Measurements from ENCODE around the gene NELFA.

Gene NELFA

DNA sequence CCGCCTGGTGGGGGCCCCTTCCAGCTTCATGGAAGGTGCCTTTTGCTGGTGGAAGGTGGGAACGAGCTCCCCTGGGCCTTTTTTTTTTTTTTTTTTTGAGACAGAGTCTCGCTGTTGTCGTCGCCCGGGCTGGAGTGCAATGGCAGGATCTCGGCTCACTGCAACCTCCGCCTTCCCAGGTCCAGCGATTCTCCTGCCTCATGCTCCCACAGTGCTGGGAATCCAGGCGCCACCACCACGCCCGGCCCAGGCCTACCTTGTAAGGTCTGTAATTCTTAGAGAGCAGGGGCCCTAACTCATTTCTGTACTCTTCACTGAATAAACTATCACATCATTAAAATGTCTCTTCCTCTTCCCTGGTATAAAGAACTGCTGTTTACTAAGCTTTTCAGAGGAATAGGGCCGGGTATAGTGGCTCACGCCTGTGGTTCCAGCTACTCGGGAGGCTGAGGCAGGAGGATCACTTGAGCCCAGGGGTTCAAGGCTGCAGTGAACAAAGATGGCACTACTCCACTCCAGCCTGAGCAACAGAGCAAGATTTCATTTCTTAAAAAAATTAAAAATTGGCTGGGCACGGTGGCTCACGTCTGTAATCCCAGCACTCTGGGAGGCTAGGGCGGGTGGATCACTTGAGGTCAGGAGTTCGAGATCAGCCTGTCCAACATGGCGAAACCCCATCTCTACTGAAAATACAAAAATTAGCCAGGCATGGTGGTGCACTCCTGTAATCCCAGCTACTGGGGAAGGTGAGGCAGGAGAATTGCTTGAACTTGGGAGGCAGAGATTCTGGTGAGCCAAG is 14.9 kb downstream of the NELFA start:
- peak; percentile 28 for DNase-seq

DNA sequence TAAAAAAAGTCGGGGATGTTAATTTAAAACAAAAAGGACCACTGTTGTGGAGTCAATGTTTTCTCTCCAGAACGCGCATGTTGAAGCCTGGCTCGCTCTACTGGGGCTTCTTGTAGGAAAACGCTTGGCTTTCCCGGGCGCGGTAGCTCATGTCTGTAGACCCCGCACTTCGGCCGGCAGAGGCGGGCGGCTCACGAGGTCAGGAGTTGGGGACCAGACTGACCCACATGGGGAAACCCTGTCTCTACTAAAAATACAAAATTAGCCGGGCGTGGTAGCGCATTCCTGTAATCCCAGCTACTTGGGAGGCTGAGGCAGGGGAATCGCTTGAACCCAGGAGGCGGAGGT is 15.6 kb downstream of the NELFA start:
- DNase-seq = peak; percentile 20

DNA sequence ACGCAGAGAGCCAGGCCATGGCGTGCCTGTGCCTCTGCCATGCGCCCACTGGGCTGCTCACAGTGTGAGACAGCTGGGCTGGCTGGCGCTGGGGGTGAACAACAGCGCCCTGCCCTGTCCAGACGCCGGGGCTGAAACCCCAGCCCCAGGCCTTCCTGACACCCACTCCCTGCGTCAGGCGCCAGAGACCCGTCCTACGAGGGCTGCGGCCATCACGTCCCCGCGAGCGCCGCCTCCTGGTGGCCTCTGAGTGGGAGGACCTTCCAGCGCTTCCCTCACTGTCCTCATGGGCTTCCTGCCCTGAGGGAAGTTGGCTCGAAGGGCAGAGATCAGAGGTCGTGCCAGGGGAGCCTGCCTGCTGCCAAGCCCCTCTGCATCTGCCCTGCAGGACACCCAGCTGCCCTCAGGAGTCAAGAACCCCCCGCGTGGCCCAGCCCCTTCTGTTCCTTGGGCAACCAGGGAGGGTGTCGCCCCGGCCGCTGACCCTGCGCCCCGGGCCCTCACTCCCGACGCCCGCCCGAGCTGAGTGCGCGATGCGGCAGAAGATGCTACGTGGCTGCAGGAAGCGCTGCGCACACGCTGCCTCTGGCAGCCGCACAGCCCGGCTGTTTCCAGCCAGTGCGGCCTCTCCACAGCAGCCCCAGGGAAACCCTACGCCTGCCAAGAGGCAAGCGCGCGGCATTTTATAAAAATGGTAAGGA is 16.2 kb downstream of the NELFA start:
- peak; percentile 35 for DNase-seq

DNA sequence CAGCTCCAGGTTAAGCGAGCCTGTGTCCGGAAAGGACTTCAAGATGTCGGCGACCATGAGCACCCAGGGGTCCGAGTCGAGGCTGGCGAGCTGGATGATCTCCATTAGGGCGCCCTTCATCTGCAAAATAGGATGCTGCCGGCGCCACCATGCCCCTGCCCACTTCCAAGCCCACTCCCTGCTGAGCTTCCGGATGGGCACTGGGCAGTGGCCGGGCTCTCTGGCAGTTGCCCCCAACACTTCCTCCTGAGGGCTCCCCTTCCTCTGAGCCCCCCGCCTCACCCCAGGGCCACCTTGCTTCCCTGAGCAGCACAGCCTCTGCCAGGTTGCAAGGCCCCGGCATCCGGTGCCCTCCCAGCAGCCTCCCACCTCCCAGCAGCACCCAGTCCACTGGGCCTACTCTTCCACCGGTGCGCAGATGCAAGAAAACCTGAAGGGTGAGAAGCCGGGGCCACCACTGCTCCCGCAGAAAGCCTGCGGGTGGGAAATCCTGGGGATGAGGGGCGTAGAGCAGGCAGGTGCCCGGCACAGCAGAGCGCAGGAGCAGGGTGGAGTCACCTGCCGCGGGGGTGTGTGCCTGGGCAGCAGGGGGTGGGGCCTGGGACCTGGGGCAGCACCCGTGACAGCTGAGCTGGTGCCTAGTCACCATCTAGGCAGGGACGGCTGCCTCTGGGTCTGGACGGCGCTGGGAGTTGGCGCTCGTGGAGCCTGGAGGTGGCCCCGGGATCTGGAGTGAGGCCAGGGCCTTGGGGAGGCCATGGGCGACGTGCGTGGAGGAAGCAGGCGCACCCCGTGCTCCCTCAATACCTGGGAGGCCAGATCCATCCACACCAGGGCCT is 17.0 kb downstream of the NELFA start:
- no peak for DNase-seq

DNA sequence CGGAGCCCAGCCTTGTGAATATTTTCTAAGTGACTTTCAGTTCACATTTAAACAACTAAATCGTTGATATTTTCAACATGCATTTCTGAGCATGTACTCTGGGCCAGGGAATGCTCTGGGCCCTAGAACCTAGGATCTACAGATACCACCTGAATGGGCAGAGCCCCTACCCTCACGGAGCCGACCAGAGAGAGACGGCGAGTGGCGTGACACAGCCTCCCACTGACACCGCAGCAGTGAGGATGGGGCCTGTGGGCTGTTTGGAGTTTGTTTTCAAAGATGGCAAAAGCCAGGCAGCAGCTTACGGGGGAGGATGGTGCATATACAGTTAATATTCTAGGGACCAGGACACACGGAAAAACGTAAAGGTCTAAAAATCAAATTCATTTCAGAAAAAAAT is 17.7 kb downstream of the NELFA start:
- peak; percentile 40 for DNase-seq

DNA sequence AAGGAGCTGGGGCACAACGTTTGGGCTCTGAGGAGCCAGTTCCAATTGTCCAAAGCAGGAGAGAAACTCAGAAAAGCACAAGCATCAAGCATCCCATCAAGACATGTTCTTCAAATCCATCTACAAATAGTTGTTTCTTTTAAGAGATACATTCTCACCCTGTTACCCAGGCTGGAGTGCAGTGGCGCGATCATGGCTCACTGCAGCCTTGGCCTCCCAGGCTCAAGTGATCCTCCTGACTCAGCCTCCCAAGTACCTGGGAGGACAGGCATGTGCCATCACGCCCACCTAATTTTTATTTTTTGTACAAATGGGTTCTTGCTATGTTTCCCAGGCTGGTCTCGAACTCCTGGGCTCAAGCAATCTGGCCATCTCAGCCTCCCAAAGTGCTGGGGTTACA is 18.1 kb downstream of the NELFA start:
- DNase-seq = peak; percentile 25

DNA sequence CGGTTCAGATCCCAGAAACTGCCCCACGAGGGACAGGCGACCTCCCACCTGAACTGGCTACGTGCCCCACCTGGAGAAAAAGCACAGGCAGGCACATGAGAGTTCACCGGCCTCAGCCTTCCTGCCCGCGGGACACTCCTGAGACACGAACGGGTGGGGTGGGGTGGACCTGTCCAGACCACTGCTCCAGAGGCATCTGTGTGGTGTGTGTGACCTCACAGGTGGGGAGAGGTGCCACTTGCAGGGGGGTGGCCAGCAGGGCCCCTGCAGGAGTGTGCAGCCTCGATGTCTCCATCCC is 18.5 kb downstream of the NELFA start:
- DNase-seq = peak; percentile 45

DNA sequence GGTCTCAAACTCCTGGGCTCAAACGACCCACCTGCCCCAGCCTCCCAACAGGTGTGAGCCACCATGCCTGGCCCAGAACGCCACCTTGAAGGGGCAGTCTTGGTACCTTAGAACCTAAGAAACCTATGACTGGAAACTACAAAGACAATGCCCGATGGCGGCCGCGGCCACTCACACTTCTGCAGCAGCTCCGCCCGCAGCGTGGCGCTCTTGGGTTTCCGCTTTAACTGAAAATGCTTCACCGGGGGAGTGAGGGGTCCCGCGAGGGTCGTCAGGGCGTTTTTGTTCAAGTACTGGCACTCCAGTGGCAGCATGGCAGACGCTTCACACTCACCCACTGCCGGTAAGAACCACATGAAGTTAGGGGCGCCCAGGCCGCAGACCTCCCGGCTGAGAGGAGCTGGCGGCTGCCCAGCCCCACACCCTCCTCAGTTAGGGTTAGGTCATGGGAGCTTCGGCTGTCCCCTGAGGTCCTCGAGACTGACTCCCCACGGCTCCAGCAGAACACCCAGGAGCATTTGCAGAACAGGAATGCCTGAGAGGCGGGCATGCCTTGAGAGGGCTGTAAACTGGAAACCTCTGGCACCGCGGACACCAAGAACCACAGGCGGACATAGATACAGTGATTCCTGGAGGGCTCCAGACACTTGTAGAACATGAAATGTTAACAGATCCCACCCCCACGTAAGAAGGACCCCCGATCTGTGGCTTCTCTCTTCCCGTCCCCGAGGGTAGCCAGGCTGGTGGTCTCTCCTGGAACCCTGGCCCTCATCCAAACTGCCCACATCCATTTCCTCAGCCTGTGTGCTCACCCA is 19.0 kb downstream of the NELFA start:
- peak; percentile 44 for DNase-seq

DNA sequence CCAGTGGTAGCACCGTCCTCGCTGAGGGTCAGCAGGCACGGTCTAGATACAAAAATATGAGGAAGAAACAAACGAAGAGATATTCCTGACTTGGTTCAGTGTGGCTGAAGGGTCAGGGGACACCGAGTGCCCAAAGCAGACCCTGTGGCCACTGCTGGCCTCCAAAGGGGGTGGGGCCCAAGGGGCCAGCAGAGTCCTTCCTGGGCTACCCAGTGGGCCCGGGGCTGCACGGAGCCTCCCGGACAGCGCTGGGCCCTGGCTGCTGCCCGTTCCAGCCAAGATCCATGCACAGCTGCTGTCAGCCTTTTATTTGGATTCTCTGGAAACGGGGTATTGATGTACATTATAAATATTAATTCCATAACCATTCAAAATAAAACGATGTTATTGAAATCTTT is 20.4 kb downstream of the NELFA start:
- DNase-seq = peak; percentile 45

DNA sequence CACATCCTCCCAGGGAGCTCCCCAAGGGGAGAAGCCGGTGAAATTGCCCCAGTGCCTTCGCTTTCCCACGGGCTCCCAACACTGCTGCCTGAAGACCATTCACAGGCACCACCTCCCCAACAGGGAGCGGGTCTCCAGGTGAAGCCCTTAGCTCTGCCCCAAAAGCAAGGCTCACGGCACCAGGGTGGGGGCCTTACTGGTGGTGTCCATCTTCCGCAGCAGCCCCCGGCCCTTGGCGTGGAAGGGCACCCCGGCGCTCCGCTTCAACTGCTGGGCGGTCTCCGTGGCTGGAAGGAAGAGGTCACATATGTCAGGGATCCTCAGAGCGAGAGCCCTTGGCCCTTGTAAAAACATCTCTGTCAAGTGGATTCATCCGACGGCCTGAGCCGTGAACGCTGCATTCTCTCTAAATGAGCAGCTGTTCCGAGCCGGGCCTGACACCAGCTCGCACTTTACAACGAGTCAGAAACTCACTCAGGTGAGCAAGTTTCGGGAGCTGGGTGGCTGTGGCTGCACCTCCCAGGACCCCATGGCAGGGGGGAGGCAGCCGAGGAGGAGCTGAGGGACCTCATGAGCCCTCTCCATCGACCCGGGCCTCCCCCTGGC is 20.9 kb downstream of the NELFA start:
- DNase-seq = peak; percentile 47

DNA sequence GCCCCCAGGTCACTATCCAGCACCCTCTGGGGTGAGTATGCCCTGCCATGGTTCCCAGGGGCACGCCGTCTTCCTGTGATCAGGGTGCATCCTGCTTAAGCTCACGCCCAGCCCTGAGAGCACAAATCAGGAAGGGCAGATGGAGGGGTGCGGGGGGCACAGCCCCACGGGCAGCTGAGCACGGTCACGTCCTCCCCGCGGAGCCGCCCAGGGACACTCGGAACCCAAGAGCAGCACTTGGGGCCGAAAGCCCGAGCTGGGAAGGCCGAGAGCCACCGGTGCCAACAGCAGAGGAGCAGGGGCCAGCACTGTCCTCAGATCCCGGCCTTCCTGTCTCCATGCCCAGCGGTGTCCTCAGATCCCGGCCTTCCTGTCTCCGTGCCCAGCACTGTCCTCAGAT is 21.5 kb downstream of the NELFA start:
- peak; percentile 48 for DNase-seq

DNA sequence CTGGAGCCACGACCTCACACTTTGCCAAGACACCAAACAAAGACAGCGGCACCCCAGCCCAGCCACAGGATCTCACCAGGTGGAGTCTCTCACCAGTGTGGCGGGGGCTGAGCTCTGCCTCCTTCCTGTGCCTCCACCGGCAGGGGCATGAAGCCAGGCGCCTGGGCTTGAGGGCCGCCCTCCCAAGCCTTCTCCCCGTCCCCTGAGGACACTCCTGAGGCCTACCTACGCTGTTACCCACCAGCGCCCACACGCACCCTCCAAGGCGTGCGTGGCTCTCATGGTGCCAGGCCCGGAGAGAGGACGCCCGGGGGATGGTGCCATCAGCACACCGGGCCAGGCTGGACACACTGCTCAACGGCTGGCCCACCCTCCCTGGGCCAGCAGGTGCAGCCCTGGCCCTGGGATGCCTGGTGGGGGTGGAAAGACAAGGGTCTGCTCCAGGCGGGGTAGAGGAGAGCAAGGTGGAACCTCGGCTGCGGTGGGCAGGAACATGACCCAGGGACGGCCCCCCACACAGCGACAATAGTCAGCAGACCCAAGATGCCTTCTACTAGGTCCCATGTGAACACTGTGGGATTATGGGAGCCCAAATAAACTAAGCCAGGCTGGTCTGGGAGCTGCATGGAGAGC is 22.1 kb downstream of the NELFA start:
- peak; percentile 46 for DNase-seq

DNA sequence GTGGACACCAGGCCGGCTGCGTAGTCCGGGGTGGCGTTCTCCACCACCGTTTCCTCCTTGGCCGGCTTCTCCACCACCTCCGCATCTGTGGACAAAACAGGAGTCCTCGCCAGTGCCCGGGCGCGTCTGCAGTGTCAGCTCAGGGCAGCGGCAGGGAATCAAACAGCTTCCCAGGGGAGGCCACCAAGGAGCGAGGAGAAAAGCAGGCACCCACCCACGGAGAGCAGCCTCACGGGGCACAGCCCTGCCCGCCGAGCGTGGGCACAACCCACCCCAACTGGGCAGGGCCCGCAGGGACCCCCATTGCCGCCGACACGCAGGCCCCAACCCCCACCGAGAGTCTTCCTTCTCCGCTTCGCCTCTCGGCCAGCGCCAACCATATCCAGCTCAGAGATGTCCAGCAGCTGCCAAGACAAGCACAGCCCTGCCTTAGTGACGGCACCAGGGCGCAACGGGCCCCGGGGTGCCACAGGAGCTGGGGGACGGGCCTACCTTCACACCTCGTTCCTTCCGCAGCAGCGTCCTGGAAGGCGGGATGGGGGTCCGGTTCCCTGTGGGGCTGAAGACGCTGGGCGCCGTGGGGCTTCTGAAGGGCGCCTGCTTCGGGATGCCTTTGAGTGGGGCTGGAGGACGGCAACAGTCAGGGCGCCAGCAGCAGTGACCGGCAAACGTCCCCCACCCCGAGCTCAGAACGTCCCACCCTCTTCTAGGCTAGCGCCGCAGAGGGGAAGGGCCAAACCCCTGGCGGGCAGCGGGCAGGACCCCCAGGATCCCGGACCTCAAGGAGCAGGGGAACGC is 22.8 kb downstream of the NELFA start:
- DNase-seq = peak; percentile 51

DNA sequence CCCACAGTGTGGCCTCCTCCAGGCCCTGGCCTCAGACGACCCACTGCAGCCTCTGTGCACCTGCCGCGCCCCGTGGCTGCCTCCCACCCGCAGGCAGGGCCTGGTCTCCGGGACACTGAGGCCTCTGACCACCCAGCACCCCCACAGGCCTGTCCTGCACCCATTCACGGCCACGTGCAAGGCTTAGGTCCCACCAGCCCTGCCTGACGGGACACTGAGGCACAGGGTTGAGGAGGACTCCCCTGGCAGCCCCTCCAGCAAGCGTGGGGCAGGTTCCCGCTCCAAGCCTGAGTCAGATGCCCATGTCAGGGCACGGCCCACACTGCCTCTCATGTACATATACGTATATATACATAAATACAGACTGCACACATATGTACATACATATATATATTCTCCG is 23.5 kb downstream of the NELFA start:
- no peak for DNase-seq

DNA sequence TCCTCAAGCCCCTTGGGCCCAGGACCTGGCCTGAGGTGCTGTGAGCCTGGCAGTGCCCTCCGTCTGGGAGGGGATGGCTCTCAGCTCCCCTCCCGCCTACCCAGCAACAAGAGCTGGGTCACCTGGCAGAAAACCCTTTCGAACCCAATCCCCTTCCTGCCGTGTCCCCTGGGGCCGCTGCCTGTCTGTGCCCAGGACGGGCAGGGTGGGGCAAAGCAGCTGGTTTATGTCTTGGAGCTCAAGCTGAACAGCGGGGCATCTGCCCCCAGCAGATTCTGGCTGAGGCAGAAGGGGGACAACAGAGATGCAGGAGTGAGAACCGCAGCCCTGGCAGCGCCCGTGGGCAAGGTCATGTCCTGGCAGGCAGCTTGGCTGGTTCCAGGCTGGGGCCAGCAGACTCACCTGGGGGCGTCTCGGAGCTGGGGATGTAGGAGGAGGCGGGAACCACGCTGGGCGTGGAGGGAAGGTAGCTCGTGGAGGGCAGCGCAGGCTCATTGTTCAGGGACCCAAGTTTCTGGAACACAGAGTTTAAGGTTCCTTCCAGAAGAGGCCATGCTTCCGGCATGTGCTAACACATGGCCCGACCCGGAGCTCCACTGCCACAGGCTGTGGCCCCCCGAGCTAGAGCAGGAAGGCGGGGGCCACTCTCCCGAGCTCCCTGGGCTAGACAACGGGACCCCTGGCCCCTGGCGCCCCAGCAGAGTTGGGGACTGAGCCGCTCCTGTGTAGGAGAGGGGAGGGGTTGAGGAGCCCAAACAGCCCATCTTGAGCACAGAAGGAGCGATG is 24.2 kb downstream of the NELFA start:
- peak; percentile 56 for DNase-seq

DNA sequence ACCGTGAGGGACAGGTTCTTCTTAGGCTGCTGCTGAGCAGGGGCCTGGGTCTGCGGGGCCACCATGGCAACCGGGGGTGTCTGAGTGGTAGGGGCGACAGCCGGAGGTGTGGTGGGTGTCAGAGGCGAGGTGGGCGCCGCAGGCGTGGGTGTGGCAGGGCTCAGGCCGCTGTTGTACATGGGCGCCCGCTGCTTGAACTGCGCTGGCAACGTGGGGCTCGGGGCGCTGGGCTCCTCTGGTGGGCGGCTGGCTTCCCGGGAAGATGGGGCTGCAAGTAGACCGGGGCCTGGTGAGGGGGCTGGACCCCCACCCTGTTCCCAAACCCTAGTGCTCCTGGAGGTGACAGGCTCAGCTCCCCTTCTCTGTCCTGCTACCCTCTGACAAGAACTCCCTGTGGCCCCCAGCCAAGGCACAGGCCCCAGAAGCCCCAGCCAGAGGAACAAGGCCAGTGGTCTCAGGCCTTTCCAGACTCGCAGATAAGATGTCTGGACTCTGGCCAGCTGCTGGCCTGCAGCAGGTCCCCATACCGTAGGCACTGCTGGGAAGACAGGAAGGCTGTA is 24.8 kb downstream of the NELFA start:
- DNase-seq = peak; percentile 53

DNA sequence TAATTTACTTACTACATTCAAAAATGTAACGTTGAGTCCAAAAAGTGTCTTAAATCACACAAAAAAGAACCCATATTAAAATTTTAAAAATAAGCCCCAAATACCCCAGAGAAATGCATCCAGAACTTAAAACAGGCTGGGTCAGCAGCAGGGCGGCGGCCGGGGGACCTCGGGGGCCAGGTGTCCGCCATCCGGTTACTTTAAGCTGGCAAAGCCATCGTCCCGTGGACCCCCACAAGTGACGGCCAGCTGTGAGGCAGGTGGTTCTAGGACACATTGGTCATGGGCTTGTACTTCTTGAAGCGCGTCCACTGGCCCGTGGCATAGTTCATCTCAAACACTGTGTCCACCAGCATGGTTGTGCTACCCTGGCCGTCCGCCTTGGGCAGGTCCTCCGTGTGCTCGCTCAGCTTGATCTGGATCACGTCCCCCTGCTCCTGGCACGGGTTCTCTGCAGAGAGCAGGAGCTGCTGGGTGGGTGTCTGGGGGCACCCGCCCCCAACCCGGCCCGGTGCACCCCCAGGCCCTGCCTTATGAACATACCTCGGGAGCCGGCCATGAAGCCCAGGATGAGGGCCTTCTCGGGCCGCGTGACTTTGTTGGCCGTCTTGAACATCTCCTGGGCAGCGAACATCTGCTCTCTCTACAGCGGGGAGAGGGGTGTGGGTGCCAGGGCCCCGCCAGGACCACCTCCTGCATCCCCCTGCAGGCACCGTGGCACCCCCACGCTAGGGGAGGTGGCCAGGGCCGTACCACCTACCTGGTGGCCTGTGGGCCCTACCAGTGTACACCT is 25.5 kb downstream of the NELFA start:
- peak; percentile 56 for DNase-seq

DNA sequence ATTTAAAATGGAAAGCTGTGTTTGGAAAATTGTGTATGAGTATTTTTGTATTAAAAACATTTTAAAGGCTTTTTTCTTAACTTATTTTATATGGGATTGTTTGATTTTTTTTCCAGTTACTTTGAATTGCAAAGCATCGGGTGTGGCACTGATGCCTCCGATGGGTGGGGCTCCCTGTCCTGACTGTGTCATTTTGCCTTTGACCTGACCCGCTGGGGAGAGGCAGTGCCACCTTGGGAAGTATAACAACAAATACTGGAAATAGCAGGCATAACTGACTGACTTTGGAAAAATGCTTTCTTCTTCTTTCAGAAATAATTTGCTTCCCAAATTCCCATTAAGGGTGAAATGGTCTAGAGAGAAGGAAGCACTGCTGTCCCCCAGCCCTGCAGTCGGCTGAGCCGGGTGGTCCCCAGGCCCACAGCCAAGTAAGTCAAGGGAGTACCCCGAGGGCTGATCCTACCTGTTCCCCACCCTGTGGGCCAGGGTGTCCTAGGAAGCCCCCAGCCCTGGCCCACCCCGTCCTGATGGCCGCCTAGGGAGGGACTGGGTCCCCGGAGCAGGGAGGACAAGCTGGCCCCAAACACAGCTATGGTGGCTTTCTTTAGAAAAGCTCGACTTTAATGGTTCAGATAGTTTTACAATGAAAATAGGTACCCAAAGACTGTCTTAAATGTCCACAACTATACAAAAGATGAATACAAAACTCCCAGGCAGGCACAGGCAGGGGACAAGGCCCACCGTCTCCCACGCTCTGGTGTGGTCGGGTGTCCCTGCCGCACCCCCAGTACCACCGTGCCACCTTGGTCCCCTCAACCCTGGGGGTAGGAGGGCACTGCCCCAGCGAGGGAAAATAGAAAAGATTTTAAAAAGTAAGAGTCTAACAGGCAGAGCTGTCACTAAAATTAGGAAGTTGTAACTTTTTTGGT is 26.4 kb downstream of the NELFA start:
- DNase-seq = peak; percentile 47

Data from activated CD8-positive, alpha-beta memory T cell treated with anti-CD3 and anti-CD28 coated beads, Interleukin-2, amount 50 U/mL, for 48 hours (primary cell).